Fibroblast of lung (primary cell): ENCODE measurements around the gene HCFC1R1.

ENCODE experiments used
- CTCF ChIP-seq, 2 donors: IDR thresholded peaks in 1 of 2; conservative IDR thresholded peaks in 1 of 2; 1 replicate in 1 of 2; 2 replicates in 1 of 2; pipeline ENCODE4 v1.5.1; 2011 to 2012; ENCODE audit warnings: low read length in 2 of 2, control low read depth in 1 of 2, inconsistent platforms in 1 of 2, low read depth in 1 of 2, mild to moderate bottlenecking in 1 of 2
- EZH2 ChIP-seq: IDR thresholded peaks from 2 replicates; pipeline ENCODE4 v1.5.1; 2012; ENCODE audit warnings: low read length, control low read depth, mild to moderate bottlenecking; ENCODE audit errors: missing control alignments

- TF ChIP-seq EZH2 (no peak), CTCF (conservative IDR thresholded peaks at IDR 0.05 in 1 of 2, IDR thresholded peaks at IDR 0.05 in 1 of 2; ENCODE audit: low read depth in 1 of 2, low read length in 2 of 2) (no peak)
Measured at GRCh38 chr16:3000540-3000939, 23.2 kb downstream of the HCFC1R1 start.
